C1 segment of cervical spinal cord (tissue), 14 donors: ENCODE data around the gene FSCN2.
"Not testable (repeated sequence)": the region's sequence is repeated elsewhere in the genome, so short reads cannot be mapped to it uniquely, and the experiment has no call there.

Source experiments
- DNase-seq, 14 donors: peaks; one replicate each; lab custom pipeline; 2025; lab: John Stamatoyannopoulos, UW

FSCN2 gene

DNA sequence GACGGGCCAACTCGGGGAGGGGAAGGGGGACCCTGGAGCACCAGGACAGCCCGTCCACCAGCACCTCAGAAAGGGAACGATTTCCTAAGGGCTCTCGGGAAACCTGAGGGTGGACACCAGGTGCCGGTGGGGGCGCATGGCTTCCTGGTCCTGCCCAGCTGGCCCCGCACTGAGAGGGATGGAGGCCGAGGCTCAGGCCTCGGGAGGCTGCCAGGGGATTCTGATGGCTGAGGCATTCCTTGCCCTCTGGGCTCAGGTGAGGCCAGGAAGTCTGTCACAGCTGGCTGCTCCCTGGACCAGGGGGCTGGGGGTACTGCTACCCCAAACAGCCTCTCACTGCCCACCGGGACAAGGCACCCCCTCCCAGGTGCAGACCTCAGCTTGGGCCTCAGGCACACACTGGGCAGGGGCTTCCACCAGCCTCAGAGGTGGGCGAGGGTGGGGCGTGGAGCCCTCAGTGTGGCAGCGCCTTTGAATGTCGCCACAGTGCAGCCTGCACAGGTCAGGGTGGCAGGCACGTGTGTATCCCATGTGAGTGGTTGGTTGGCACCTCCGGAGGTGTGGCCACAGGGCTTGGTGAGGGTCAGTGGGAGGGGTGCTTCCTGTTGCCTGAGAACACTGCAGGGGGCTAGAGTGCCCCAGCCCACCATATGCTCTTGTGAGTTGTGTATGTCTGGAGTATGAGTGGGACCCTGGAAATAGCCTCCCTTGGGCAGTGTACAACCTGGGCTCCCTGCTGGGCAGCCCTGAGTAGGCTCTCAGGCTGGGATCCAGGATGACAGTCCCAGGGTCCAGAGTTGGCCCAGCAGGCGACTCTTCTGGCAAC lies 3.9 kb upstream of the FSCN2 start:
- DNase-seq, result no peak

- DNase-seq, result no peak
These were observed 3.4 kb upstream of the FSCN2 start for GRCh38 chr17:81524865-81525159.

GRCh38 chr17:81526662-81527571 lies 1.3 kb upstream of the FSCN2 start:
- no peak for DNase-seq

DNA sequence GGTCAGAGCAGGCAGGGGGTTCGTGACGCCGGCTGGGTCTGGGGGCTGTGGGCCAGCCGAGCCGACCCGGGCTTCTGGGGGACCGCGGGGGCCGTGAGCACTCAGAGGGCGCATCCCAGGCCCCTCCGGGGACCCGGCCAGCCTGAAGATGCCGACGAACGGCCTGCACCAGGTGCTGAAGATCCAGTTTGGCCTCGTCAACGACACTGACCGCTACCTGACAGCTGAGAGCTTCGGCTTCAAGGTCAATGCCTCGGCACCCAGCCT lies 140 bp downstream of the FSCN2 start:
- DNase-seq, result no peak

- no peak for DNase-seq
These were observed 667 bp downstream of the FSCN2 start for GRCh38 chr17:81528651-81529436.

- DNase-seq, result no peak
These were observed 1.2 kb downstream of the FSCN2 start for GRCh38 chr17:81529437-81529803.

- DNase-seq, result not testable (repeated sequence)
These were observed 2.8 kb downstream of the FSCN2 start for GRCh38 chr17:81531013-81531412.

GRCh38 chr17:81531998-81532404 lies 3.8 kb downstream of the FSCN2 start:
- DNase-seq, result not testable (repeated sequence)

GRCh38 chr17:81532490-81533287 lies 4.5 kb downstream of the FSCN2 start:
- no peak for DNase-seq

GRCh38 chr17:81533339-81534141 lies 5.4 kb downstream of the FSCN2 start:
- DNase-seq, result no peak

DNA sequence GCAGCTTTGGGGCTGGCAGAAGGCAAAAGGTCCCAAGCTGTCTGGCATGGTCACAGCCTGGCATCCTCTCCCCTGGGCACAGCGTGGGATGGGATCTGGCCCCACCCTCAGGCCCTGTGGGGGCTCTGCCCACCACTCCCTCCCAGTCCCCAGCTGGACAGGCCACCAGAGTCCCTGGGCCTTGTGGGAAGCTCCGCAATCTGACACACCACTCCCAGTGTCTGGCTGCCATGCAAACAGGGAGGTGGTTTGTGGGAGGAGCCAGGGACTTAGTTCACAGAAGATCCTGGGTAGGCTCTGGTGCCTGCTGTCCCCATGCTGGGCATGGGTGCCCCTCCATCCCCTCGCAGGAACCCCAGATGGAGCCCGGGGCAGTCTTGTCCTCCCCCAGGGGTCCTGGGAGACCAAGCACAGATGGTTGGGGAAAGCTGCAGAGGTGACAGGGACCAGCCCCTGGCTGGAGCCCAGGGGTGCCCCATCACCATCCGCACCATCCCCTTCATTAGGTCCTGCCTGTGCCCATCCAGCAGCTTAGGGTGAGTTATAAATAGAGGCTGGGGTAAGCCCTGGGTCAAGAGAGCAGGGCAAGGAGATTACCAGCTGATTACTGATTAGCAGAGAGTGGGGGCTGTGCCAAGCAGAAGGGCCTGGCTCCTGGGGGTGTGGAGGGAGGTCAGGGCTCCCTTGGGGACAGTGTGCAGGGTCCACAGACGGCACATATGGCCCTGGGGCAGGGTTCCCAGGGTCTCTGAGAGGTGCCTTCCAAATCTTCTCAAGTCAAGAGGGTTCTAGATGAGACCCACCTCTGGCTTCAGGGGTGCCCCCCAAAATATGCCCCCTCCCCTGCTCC lies 6.2 kb downstream of the FSCN2 start:
- no peak for DNase-seq

GRCh38 chr17:81535007-81535328 lies 6.8 kb downstream of the FSCN2 start:
- no peak for DNase-seq

DNA sequence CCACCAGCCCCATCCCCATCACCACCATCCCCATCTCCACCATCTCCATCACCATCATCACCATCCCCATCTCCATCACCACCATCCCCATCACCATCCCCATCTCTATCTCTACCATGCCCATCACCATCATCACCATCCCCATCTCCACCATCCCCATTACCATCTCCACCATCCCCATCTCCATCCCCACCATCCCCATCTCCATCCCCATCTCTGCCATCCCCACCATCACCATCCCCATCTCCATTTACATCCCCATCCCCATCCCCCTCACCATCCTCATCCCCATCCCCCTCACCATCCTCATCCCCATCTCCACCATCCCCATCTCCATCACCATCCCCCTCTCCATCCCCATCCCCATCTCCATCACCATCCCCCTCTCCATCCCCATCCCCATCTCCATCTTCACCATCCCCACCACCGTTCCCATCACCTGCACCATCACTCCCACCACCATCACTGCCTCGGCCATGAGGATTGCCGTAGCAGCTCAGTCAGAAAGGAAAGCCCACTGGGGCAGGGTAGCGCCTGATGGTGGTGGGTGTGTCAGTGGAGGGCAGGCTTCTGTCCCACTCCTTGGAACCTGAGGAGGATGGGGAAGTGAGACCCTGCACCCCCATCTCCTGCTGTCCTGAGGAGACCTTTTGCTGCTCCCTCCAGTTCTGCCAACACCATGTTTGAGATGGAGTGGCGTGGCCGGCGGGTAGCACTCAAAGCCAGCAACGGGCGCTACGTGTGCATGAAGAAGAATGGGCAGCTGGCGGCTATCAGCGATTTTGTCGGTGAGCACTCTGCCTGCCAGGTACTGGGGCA lies 7.5 kb downstream of the FSCN2 start:
- DNase-seq, result no peak

DNA sequence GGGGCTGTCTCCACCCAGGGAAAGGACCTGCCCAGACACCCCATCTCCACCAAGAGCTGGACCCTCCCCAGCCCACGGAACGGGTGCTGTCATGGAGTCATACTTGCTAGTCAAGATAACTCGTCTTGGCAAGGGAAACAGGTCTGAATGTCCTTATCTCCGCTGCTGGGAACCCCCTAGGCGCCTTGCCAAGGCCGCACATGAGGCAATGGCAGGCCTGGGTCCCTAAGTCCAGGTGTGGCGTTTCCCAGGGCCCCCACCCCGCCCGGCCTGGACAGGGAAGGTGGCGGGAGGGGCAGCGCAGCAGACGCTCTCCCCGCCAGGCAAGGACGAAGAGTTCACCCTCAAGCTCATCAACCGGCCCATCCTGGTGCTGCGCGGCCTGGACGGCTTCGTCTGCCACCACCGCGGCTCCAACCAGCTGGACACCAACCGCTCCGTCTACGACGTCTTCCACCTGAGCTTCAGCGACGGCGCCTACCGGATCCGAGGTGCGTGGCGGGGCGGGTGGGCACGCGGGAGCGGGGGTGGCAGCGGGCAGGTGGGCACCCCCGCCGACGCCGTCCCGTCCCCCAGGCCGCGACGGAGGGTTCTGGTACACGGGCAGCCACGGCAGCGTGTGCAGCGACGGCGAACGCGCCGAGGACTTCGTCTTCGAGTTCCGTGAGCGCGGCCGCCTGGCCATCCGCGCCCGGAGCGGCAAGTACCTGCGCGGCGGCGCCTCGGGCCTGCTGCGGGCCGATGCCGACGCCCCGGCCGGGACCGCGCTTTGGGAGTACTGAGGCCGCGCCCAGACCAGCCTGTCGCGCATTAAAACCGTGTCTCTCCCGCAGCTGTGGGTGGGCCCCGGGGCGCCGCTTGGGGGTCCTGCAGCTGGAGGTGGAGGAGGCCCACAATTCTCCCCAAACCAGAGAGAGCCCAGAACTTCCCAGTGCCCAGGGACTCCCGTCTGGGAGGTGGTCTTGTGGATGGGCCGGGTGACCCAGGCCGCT lies 8.4 kb downstream of the FSCN2 start:
- DNase-seq, result no peak

DNA sequence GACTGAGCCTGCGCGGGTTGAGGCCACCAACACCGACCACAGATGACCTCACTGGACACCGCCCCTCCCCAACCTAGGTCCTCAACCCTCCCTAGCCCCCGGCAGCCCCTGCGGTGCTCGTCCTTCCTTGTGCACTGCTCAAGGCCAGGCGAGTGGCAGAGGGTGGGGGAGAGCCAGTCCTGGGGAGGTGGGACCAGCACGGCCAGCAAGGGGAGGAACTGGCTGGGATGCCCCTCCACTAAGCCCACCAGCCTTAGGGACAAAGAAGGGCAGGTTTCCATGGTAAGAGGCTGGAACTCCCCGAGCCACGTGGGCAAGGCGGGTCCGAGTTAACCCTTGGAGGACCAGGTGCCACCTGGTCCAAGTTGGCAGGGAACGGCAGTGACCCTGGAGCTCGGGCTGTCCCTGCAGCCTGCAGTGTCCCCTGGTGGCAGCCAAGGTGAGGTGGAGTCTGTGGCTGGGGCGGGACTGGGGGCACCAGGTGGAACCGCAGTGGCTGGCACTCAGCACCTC lies 9.2 kb downstream of the FSCN2 start:
- peak in 1 of 14 donors; percentile 26 for DNase-seq

- DNase-seq, result no peak
These were observed 9.8 kb downstream of the FSCN2 start for GRCh38 chr17:81537856-81538555.
